Breast epithelium (tissue), 3 donors: Measurements from ENCODE around the gene STIM1.

ENCODE experiments used
- CTCF ChIP-seq, 3 donors: fragments of 450-650 bp; IDR thresholded peaks; one replicate each; pipeline ENCODE4 v1.5.1; 2016 to 2017; ENCODE audit warnings: antibody characterized with exemption in 3 of 3, mild to moderate bottlenecking in 3 of 3, moderate library complexity in 3 of 3
- POLR2A ChIP-seq: fragments of 450-650 bp; IDR thresholded peaks from one replicate; pipeline ENCODE4 v1.6.1; 2016; ENCODE audit warnings: antibody characterized with exemption, mild to moderate bottlenecking, moderate library complexity
- POLR2AphosphoS5 ChIP-seq, 3 donors: sonication (generic); formaldehyde crosslinking; IDR thresholded peaks; one replicate each; pipeline ENCODE4 v1.6.1; 2017; ENCODE audit warnings: antibody characterized with exemption in 3 of 3

DNA sequence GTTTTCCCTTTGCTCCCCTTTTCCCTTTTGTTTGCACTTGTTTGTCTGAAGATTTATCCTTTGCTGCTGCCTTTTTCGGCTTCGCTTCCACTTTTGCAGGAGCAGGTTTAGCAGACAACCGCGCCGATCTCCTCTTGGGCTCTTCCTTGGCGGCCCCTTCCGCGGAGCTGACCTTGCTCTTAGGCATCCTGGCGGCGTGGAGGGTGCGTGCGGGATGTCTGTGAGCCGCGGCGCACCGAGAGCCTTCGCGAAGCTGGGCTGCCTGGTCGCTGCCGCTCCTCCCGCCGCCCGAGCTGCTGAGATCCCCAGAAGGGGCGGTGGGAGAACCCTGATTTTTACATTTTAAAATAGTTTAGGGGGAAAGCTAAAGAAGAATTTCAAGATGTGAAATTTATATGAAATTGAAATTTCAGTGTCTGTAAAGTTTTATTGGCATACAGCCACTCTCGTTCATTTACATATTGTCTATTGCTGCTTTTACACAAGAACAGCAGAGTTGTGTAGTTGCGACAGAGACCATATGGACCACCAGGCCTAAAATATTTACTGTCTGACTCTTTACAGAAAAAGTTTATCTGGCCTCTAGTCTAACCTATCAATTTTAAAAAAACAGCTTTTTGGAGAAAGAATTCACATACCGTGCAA, 133.9 kb downstream of the STIM1 start:
- TF ChIP-seq CTCF (IDR thresholded peaks at IDR 0.05): no peak
- no peak for TF ChIP-seq POLR2A
- TF ChIP-seq POLR2AphosphoS5 (IDR thresholded peaks at IDR 0.05): no peak
